OCI-LY3 (cell line): ENCODE data around the gene GPR107.

ENCODE experiments used
- EZH2phosphoT487 ChIP-seq: fragments of 200-600 bp; shearing (Covaris generic); IDR thresholded peaks from 2 replicates; pipeline ENCODE4 v1.6.1; 2018; ENCODE audit warnings: antibody characterized with exemption, mixed run types, low read depth
- TF ChIP-seq, protein P1 (sequence below): fragments of 200-600, 300-600 bp; sonication (generic); IDR thresholded peaks from 2 replicates; pipeline ENCODE4 v1.5.1; 2014; ENCODE audit warnings: antibody characterized with exemption, low read length, low read depth

DNA sequence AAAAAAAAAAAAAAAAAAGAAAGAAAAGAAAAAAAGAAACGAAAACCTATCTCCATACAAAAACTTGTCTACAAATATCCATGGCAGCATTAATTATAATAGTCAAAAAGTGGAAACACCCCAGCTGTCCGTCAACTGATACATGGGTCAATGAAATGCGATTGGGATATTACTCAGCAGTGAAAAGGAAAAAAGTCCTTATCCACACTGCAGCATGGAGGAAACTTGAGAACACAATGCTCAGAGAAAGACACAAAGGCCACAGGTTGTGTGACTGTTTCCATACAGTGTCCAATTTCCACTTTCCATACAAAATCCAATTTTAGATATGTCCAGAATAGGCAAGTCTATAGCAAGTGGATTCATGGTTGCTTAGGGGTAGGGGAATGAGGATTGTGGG lies 94.2 kb downstream of the GPR107 start:
- TF ChIP-seq, protein P1, sequence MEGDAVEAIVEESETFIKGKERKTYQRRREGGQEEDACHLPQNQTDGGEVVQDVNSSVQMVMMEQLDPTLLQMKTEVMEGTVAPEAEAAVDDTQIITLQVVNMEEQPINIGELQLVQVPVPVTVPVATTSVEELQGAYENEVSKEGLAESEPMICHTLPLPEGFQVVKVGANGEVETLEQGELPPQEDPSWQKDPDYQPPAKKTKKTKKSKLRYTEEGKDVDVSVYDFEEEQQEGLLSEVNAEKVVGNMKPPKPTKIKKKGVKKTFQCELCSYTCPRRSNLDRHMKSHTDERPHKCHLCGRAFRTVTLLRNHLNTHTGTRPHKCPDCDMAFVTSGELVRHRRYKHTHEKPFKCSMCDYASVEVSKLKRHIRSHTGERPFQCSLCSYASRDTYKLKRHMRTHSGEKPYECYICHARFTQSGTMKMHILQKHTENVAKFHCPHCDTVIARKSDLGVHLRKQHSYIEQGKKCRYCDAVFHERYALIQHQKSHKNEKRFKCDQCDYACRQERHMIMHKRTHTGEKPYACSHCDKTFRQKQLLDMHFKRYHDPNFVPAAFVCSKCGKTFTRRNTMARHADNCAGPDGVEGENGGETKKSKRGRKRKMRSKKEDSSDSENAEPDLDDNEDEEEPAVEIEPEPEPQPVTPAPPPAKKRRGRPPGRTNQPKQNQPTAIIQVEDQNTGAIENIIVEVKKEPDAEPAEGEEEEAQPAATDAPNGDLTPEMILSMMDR: no peak
- no peak for TF ChIP-seq EZH2phosphoT487
